HepG2 (cell line): ENCODE data around the gene GJB4.

Experiments
- CTCF ChIP-seq: sonication (generic); formaldehyde crosslinking; IDR thresholded peaks from 2 replicates; pipeline ENCODE4 v1.5.0; 2020; ENCODE audit warnings: mild to moderate bottlenecking, missing genetic modification reagents, moderate library complexity
- GLI4 ChIP-seq: sonication (generic); formaldehyde crosslinking; IDR thresholded peaks from 2 replicates; pipeline ENCODE4 v1.5.1; 2020; ENCODE audit warnings: missing genetic modification reagents, mild to moderate bottlenecking, moderate library complexity, borderline replicate concordance
- MAX ChIP-seq: IDR thresholded peaks from 2 replicates; pipeline ENCODE4 v1.6.1; 2012; ENCODE audit warnings: inconsistent platforms
- MXI1 ChIP-seq: IDR thresholded peaks from 3 replicates; pipeline ENCODE4 v1.6.1; 2012; ENCODE audit warnings: low read depth, low read length, inconsistent platforms, borderline replicate concordance
- PRDM10 ChIP-seq: sonication (generic); formaldehyde crosslinking; IDR thresholded peaks from 2 replicates; pipeline ENCODE4 v1.4.0; 2020; ENCODE audit warnings: low read depth, missing genetic modification reagents
- RAD21 ChIP-seq: fragments of 450-650 bp; formaldehyde crosslinking; IDR thresholded peaks from 2 replicates; pipeline ENCODE4 v1.5.0; 2020; ENCODE audit warnings: mild to moderate bottlenecking
- TAF1 ChIP-seq: sonication (generic); formaldehyde crosslinking; IDR thresholded peaks from 2 replicates; pipeline ENCODE4 v1.4.0; 2020; ENCODE audit warnings: missing genetic modification reagents
- ZNF792 ChIP-seq: IDR thresholded peaks from 2 replicates; pipeline ENCODE4 v1.6.1; 2016
- ZNF891 ChIP-seq: sonication (generic); formaldehyde crosslinking; IDR thresholded peaks from 2 replicates; pipeline ENCODE4 v1.5.0; 2020; ENCODE audit warnings: mild to moderate bottlenecking, missing genetic modification reagents
- ZSCAN20 ChIP-seq: sonication (generic); formaldehyde crosslinking; IDR thresholded peaks from 2 replicates; pipeline ENCODE4 v1.4.0; 2020; ENCODE audit warnings: missing genetic modification reagents, mild to moderate bottlenecking, borderline replicate concordance
- TF ChIP-seq, protein P1 (sequence below): IDR thresholded peaks from 2 replicates; pipeline ENCODE4 v1.6.1; 2018; ENCODE audit warnings: missing genetic modification reagents, mild to moderate bottlenecking, missing compliant biosample characterization
- TF ChIP-seq, protein P2 (sequence below), 2 experiments: fragments of 450-650 bp in 1 of 2; sonication (generic) in 1 of 2; formaldehyde crosslinking in 1 of 2; IDR thresholded peaks; 2 replicates each; pipeline versions ENCODE4 v1.6.1 to v1.8.0; 2016 to 2022; ENCODE audit warnings: antibody characterized with exemption in 1 of 2, mild to moderate bottlenecking in 1 of 2, missing genetic modification reagents in 1 of 2

DNA sequence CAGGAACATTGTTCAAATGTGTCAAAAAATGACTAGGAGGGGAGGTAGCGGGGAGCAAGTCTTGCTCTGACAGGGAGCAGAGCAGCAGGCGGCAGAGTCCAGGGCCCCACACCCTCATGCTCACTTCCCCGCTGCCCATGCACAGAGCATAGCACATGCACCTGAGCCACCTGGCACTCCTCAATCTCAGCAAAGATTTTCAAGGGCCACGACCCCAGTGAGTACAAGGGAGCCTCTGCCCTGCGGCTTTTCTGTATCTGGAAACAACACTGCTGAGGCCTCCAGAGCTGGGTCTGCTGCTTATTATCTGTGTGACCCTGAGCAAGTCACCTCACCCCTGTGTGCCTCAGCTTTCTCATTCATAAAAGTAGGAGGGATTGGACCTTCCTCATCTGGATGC, 20.4 kb downstream of the GJB4 start:
- no peak for TF ChIP-seq GLI4
- TF ChIP-seq, protein P1, sequence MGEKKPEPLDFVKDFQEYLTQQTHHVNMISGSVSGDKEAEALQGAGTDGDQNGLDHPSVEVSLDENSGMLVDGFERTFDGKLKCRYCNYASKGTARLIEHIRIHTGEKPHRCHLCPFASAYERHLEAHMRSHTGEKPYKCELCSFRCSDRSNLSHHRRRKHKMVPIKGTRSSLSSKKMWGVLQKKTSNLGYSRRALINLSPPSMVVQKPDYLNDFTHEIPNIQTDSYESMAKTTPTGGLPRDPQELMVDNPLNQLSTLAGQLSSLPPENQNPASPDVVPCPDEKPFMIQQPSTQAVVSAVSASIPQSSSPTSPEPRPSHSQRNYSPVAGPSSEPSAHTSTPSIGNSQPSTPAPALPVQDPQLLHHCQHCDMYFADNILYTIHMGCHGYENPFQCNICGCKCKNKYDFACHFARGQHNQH (CRISPR knock-in tag) = no peak
- no peak for TF ChIP-seq TAF1 (CRISPR knock-in tag)
- TF ChIP-seq, protein P2, sequence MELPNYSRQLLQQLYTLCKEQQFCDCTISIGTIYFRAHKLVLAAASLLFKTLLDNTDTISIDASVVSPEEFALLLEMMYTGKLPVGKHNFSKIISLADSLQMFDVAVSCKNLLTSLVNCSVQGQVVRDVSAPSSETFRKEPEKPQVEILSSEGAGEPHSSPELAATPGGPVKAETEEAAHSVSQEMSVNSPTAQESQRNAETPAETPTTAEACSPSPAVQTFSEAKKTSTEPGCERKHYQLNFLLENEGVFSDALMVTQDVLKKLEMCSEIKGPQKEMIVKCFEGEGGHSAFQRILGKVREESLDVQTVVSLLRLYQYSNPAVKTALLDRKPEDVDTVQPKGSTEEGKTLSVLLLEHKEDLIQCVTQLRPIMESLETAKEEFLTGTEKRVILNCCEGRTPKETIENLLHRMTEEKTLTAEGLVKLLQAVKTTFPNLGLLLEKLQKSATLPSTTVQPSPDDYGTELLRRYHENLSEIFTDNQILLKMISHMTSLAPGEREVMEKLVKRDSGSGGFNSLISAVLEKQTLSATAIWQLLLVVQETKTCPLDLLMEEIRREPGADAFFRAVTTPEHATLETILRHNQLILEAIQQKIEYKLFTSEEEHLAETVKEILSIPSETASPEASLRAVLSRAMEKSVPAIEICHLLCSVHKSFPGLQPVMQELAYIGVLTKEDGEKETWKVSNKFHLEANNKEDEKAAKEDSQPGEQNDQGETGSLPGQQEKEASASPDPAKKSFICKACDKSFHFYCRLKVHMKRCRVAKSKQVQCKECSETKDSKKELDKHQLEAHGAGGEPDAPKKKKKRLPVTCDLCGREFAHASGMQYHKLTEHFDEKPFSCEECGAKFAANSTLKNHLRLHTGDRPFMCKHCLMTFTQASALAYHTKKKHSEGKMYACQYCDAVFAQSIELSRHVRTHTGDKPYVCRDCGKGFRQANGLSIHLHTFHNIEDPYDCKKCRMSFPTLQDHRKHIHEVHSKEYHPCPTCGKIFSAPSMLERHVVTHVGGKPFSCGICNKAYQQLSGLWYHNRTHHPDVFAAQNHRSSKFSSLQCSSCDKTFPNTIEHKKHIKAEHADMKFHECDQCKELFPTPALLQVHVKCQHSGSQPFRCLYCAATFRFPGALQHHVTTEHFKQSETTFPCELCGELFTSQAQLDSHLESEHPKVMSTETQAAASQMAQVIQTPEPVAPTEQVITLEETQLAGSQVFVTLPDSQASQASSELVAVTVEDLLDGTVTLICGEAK (IDR thresholded peaks at IDR 0.05) = no peak
- TF ChIP-seq, protein P2 (CRISPR knock-in tag; IDR thresholded peaks at IDR 0.05) = no peak
- no peak for TF ChIP-seq ZNF891 (CRISPR knock-in tag)
- no peak for TF ChIP-seq RAD21
- no peak for TF ChIP-seq ZSCAN20 (CRISPR knock-in tag)
- no peak for TF ChIP-seq ZNF792 (CRISPR knock-in tag)
- no peak for TF ChIP-seq PRDM10
- TF ChIP-seq MXI1 = no peak
- no peak for TF ChIP-seq CTCF
- no peak for TF ChIP-seq MAX
